Myocyte (in vitro differentiated cells): ENCODE measurements around the gene LPAR5. TPM values are rescaled to one million over a fixed set of nuclear protein-coding genes. Genes with fewer than 3 reads are reported as not detected.

ENCODE experiments used
- total RNA-seq: library from RNA; depleted of rRNA; stranded (reverse); fragments of >200 nt; gene quantifications from 2 replicates; pipeline ENCODE4 v1.2.3, GENCODE V29; 2014

Gene LPAR5
- total RNA-seq, 1 donor from 2014 or later: not detected

Other genes starting within 250 kb of the LPAR5 start
- not detected in 2 replicates for gene CD27, start 191.0 kb downstream of the LPAR5 start, total RNA-seq
- 10.9 and 14.0 TPM in 2 replicates for gene TAPBPL, start 183.9 kb downstream of the LPAR5 start, total RNA-seq
- gene VAMP1, start 165.3 kb downstream of the LPAR5 start, total RNA-seq: 19.2 and 23.7 TPM in 2 replicates
- 66.5 and 92.2 TPM in 2 replicates for gene MRPL51, start 142.7 kb downstream of the LPAR5 start, total RNA-seq
- gene NCAPD2, start 141.9 kb downstream of the LPAR5 start, total RNA-seq: 15.5 and 40.4 TPM in 2 replicates
- 5,449 and 7,261 TPM in 2 replicates for gene GAPDH, start 101.4 kb downstream of the LPAR5 start, total RNA-seq
- gene IFFO1, start 79.9 kb downstream of the LPAR5 start, total RNA-seq: 221 and 252 TPM in 2 replicates
- gene NOP2, start 67.7 kb downstream of the LPAR5 start, total RNA-seq: 53.3 and 81.3 TPM in 2 replicates
- gene CHD4, start 28.6 kb downstream of the LPAR5 start, total RNA-seq: 368 and 425 TPM in 2 replicates
- 0.16 TPM in 2 replicates for gene ACRBP, start 11.5 kb upstream of the LPAR5 start, total RNA-seq
- gene ING4, start 27.2 kb upstream of the LPAR5 start, total RNA-seq: 41.0 and 53.8 TPM in 2 replicates
- 16.9 and 22.3 TPM in 2 replicates for gene ZNF384, start 53.4 kb upstream of the LPAR5 start, total RNA-seq
- gene PIANP, start 64.9 kb upstream of the LPAR5 start, total RNA-seq: not detected in 2 replicates
- 118 and 125 TPM in 2 replicates for gene COPS7A, start 88.1 kb upstream of the LPAR5 start, total RNA-seq
- gene MLF2, start 117.2 kb upstream of the LPAR5 start, total RNA-seq: 243 and 270 TPM in 2 replicates
- 140 and 148 TPM in 2 replicates for gene PTMS, start 130.4 kb upstream of the LPAR5 start, total RNA-seq
- 0.57 TPM in 1 of 2 replicates, not detected in the other for gene LAG3, start 136.6 kb upstream of the LPAR5 start, total RNA-seq
- gene CD4, start 153.6 kb upstream of the LPAR5 start, total RNA-seq: not detected in 2 replicates
- gene GPR162, start 185.9 kb upstream of the LPAR5 start, total RNA-seq: 2.5 and 4.6 TPM in 2 replicates
- 21.4 and 25.6 TPM in 2 replicates for gene P3H3, start 192.4 kb upstream of the LPAR5 start, total RNA-seq
- 1.7 and 2.0 TPM in 2 replicates for gene GNB3, start 205.0 kb upstream of the LPAR5 start, total RNA-seq
- gene CDCA3, start 215.3 kb upstream of the LPAR5 start, total RNA-seq: 1.9 and 3.5 TPM in 2 replicates
- 146 and 154 TPM in 2 replicates for gene USP5, start 216.2 kb upstream of the LPAR5 start, total RNA-seq
- gene TPI1, start 231.6 kb upstream of the LPAR5 start, total RNA-seq: 1,115 and 1,161 TPM in 2 replicates
- 9.5 and 10.0 TPM in 2 replicates for gene SPSB2, start 237.3 kb upstream of the LPAR5 start, total RNA-seq